CD4-positive, CD25-positive, alpha-beta regulatory T cell (primary cell): ENCODE results near the gene AKT2. TPM values are rescaled to one million over a fixed set of nuclear protein-coding genes. Genes with fewer than 3 reads are reported as not detected.
A peak's percentile ranks its signal among the peaks of the same experiment; 100 is the strongest.

Experiments used
- ATAC-seq, 2 donors: fragments of 150-1000 bp; cut with Tn5 transposase; one replicate each; pipeline ENCODE4 v1.10.0; 2021; ENCODE audit warnings: low read depth in 2 of 2, moderate number of reproducible peaks in 2 of 2, moderate library complexity in 1 of 2
- DNase-seq, 3 donors: peaks; one replicate each; pipeline versions ENCODE4 v3.0.0 to v3.0.0-alpha.2; 2012 to 2022; ENCODE audit warnings: mixed read lengths in 1 of 3
- H3K27ac ChIP-seq: one replicate; pipeline ENCODE4 v1.7.0; 2013; ENCODE audit warnings: mild to moderate bottlenecking, low read length; ENCODE audit not compliant: insufficient read depth, poor library complexity, severe bottlenecking
- H3K27me3 ChIP-seq: one replicate; pipeline ENCODE4 v1.7.0; 2013; ENCODE audit warnings: low read length; ENCODE audit not compliant: control insufficient read depth, insufficient read depth
- H3K36me3 ChIP-seq: one replicate; pipeline ENCODE4 v1.7.0; 2013; ENCODE audit warnings: mild to moderate bottlenecking, low read length, moderate library complexity; ENCODE audit not compliant: control insufficient read depth, insufficient read depth
- H3K4me1 ChIP-seq: 2 replicates; pipeline ENCODE4 v1.7.0; 2013; ENCODE audit warnings: mild to moderate bottlenecking, low read length; ENCODE audit not compliant: insufficient read depth, control insufficient read depth, poor library complexity, severe bottlenecking
- H3K4me3 ChIP-seq: one replicate; pipeline ENCODE4 v1.7.0; 2013; ENCODE audit warnings: low read depth, mild to moderate bottlenecking, low read length, moderate library complexity
- H3K9me3 ChIP-seq, 2 experiments: 1 replicate in 1 of 2; 2 replicates in 1 of 2; pipeline ENCODE4 v1.7.0; 2013; ENCODE audit warnings: low read length in 2 of 2, mild to moderate bottlenecking in 1 of 2, moderate library complexity in 1 of 2; ENCODE audit not compliant: control insufficient read depth in 2 of 2
- H3K27ac Mint-ChIP-seq, 3 donors: one replicate each; pipeline ENCODE4 v1.8.0; 2020 to 2022; ENCODE audit warnings: mild to moderate bottlenecking in 3 of 3, mixed read lengths in 3 of 3, moderate library complexity in 2 of 3
- H3K27me3 Mint-ChIP-seq: one replicate; pipeline ENCODE4 v1.8.0; 2022; ENCODE audit warnings: mild to moderate bottlenecking, mixed read lengths
- H3K36me3 Mint-ChIP-seq: one replicate; pipeline ENCODE4 v1.8.0; 2020; ENCODE audit warnings: mixed read lengths
- H3K4me1 Mint-ChIP-seq, 4 donors: one replicate each; pipeline ENCODE4 v1.8.0; 2020 to 2022; ENCODE audit warnings: mixed read lengths in 4 of 4, mild to moderate bottlenecking in 1 of 4
- H3K4me3 Mint-ChIP-seq, 4 donors: one replicate each; pipeline ENCODE4 v1.8.0; 2020 to 2022; ENCODE audit warnings: mild to moderate bottlenecking in 4 of 4, mixed read lengths in 4 of 4, moderate library complexity in 3 of 4
- H3K9me3 Mint-ChIP-seq, 7 donors: one replicate each; pipeline ENCODE4 v1.8.0; 2020 to 2022; ENCODE audit warnings: mixed read lengths in 7 of 7, mild to moderate bottlenecking in 3 of 7, moderate library complexity in 2 of 7
- polyA plus RNA-seq, 4 donors: library from polyadenylated mRNA; unstranded; fragments of 300-500 nt; fragmentation: Illumina TruSeq; gene quantifications; one replicate each; pipeline ENCODE4 v1.2.3, GENCODE V29; 2021
- total RNA-seq: library from RNA; stranded (reverse); gene quantifications from one replicate; pipeline ENCODE4 v1.2.3, GENCODE V29; 2022

The AKT2 gene
- total and polyA plus RNA-seq, 5 donors from 2014 or later: 16.4 to 193 (median 25.1) TPM

GRCh38 chr19:40300668-40301067, 15.5 kb upstream of the AKT2 start:
- H3K27me3 Mint-ChIP-seq: no peaks in the 10 kb centered on the region
- no peaks in the 10 kb centered on the region for H3K9me3 Mint-ChIP-seq
- Histone ChIP-seq H3K4me1 (no peaks in the 10 kb centered on the region), H3K9me3 (no peaks in the 10 kb centered on the region), H3K27me3 (no peaks in the 10 kb centered on the region), H3K4me3 (no peak overlapping the region), H3K27ac (no peak overlapping the region), H3K36me3 (no peaks in the 10 kb centered on the region)
- ATAC-seq (no peak), DNase-seq (no peak)
- H3K36me3 Mint-ChIP-seq: no peaks in the 10 kb centered on the region
- H3K4me1 Mint-ChIP-seq: peaks cover 2 to 5% (median 3%) of the 10 kb centered on the region in 4 donors
- no peak overlapping the region for H3K4me3 Mint-ChIP-seq
- H3K27ac Mint-ChIP-seq: no peak overlapping the region

GRCh38 chr19:40298026-40298425, 12.9 kb upstream of the AKT2 start:
- no peak for DNase-seq
- no peaks in the 10 kb centered on the region for H3K4me1 Mint-ChIP-seq
- Histone ChIP-seq H3K27ac (no peak overlapping the region), H3K27me3 (no peaks in the 10 kb centered on the region), H3K36me3 (no peaks in the 10 kb centered on the region), H3K9me3 (no peaks in the 10 kb centered on the region), H3K4me3 (no peak overlapping the region), H3K4me1 (no peaks in the 10 kb centered on the region)
- H3K36me3 Mint-ChIP-seq: no peaks in the 10 kb centered on the region
- no peak overlapping the region for H3K27ac Mint-ChIP-seq
- H3K4me3 Mint-ChIP-seq: no peak overlapping the region
- H3K9me3 Mint-ChIP-seq: peaks cover 0 to under 1% (median 0%) of the 10 kb centered on the region in 7 donors
- ATAC-seq: no peak
- H3K27me3 Mint-ChIP-seq: no peaks in the 10 kb centered on the region

GRCh38 chr19:40294560-40294959, 9.4 kb upstream of the AKT2 start:
- H3K36me3 Mint-ChIP-seq: no peaks in the 10 kb centered on the region

DNA sequence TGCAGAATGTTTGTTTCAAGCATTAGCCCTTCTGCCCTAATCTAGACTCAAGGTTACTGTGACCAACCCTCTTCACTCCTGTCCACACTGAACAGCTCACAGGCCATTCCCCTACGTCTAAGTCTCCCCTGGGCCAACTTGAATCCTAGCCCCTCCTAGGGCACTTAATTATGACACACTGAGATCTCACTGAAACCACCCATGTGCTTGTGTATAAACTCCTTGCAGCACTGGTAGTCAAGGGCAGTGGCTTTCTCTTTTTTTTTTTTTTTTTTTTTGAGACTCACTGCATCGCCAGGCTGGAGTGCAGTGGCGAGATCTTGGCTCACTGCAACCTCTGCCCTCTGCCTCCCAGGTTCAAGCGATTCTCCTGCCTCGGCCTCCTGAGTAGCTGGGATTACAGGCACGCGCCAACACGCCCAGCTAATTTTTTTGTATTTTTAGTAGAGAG, 1.9 kb upstream of the AKT2 start:
- Histone ChIP-seq H3K9me3 (no peaks in the 10 kb centered on the region), H3K27ac (no peak overlapping the region), H3K27me3 (no peaks in the 10 kb centered on the region), H3K4me1 (peaks cover 29% of the 10 kb centered on the region), H3K36me3 (peaks cover 2% of the 10 kb centered on the region), H3K4me3 (no peak overlapping the region)
- Mint-ChIP-seq H3K27me3 (no peaks in the 10 kb centered on the region), H3K27ac (peak overlapping the region in 2 of 3 donors; percentile 100), H3K4me3 (peak overlapping the region in 2 of 4 donors; percentile 37 to 80), H3K4me1 (peaks cover 12 to 42% (median 18%) of the 10 kb centered on the region in 4 donors), H3K9me3 (peaks cover 0 to 2% (median 0%) of the 10 kb centered on the region in 7 donors), H3K36me3 (peaks cover 8% of the 10 kb centered on the region)
- ATAC-seq (no peak), DNase-seq (no peak)

More at GRCh38 chr19:40294560-40294959, 9.4 kb upstream of the AKT2 start:
- no peaks in the 10 kb centered on the region for H3K36me3 ChIP-seq
- Mint-ChIP-seq H3K9me3 (peaks cover 0 to 1% (median 0%) of the 10 kb centered on the region in 7 donors), H3K27ac (no peak overlapping the region), H3K4me1 (no peaks in the 10 kb centered on the region), H3K4me3 (no peak overlapping the region), H3K27me3 (no peaks in the 10 kb centered on the region)
- ATAC-seq (no peak), DNase-seq (no peak)
- H3K27me3 ChIP-seq: no peaks in the 10 kb centered on the region
- no peaks in the 10 kb centered on the region for H3K4me1 ChIP-seq
- no peak overlapping the region for H3K4me3 ChIP-seq
- no peak overlapping the region for H3K27ac ChIP-seq
- no peaks in the 10 kb centered on the region for H3K9me3 ChIP-seq

GRCh38 chr19:40286235-40286970, 1.3 kb upstream of the AKT2 start:
- Histone ChIP-seq H3K4me1 (peaks cover 31% of the 10 kb centered on the region), H3K27me3 (no peaks in the 10 kb centered on the region), H3K4me3 (no peak overlapping the region), H3K9me3 (no peaks in the 10 kb centered on the region), H3K36me3 (peaks cover 5% of the 10 kb centered on the region), H3K27ac (peak overlapping the region; percentile 95)
- Mint-ChIP-seq H3K27me3 (no peaks in the 10 kb centered on the region), H3K4me3 (peak overlapping the region; percentile 74 to 92 (median 84)), H3K4me1 (peaks cover 12 to 48% (median 21%) of the 10 kb centered on the region in 4 donors), H3K27ac (peak overlapping the region; percentile 88 to 100 (median 100)), H3K36me3 (peaks cover 8% of the 10 kb centered on the region), H3K9me3 (peaks cover 0 to 2% (median 0%) of the 10 kb centered on the region in 7 donors)
- ATAC-seq (no peak), DNase-seq (no peak)

- peaks cover 40% of the 10 kb centered on the region for H3K4me1 ChIP-seq
- Mint-ChIP-seq H3K27me3 (no peaks in the 10 kb centered on the region), H3K9me3 (peaks cover 0 to 2% (median 0%) of the 10 kb centered on the region in 7 donors), H3K4me1 (peaks cover 12 to 56% (median 22%) of the 10 kb centered on the region in 4 donors), H3K36me3 (peaks cover 8% of the 10 kb centered on the region), H3K27ac (peak overlapping the region; percentile 97 to 100 (median 100)), H3K4me3 (peak overlapping the region; percentile 86 to 92 (median 90))
- DNase-seq (peak; percentile 98 to 100 (median 99)), ATAC-seq (peak; percentile 86 to 88)
- peak overlapping the region; percentile 95 for H3K27ac ChIP-seq
- no peaks in the 10 kb centered on the region for H3K9me3 ChIP-seq
- no peaks in the 10 kb centered on the region for H3K27me3 ChIP-seq
- peaks cover 6% of the 10 kb centered on the region for H3K36me3 ChIP-seq
- peak overlapping the region; percentile 80 for H3K4me3 ChIP-seq
These were observed 449 bp upstream of the AKT2 start for GRCh38 chr19:40285353-40286234.

GRCh38 chr19:40284251-40284500, 969 bp downstream of the AKT2 start:
- H3K4me3 Mint-ChIP-seq: peak overlapping the region; percentile 96 to 98 (median 98)
- H3K9me3 Mint-ChIP-seq: peaks cover 0 to 2% (median 0%) of the 10 kb centered on the region in 7 donors
- Histone ChIP-seq H3K36me3 (peaks cover 6% of the 10 kb centered on the region), H3K4me1 (peaks cover 53% of the 10 kb centered on the region), H3K9me3 (no peaks in the 10 kb centered on the region), H3K27me3 (no peaks in the 10 kb centered on the region), H3K27ac (peak overlapping the region; percentile 95), H3K4me3 (peak overlapping the region; percentile 90)
- peaks cover 8% of the 10 kb centered on the region for H3K36me3 Mint-ChIP-seq
- H3K4me1 Mint-ChIP-seq: peaks cover 12 to 69% (median 24%) of the 10 kb centered on the region in 4 donors
- ATAC-seq: no peak
- H3K27me3 Mint-ChIP-seq: no peaks in the 10 kb centered on the region
- DNase-seq: no peak
- H3K27ac Mint-ChIP-seq: peak overlapping the region; percentile 54 to 99 (median 97)
